Uterus (tissue), 4 donors: ENCODE results near the gene FN3K. TPM values are rescaled to one million over a fixed set of nuclear protein-coding genes. Genes with fewer than 3 reads are reported as not detected.

Experiments used
- DNase-seq, 2 donors: peaks; one replicate each; pipeline ENCODE4 v3.0.0-alpha.2; 2019 to 2020
- H3K27ac ChIP-seq, 2 donors: fragments of 200-600 bp; sonication (generic); 1 replicate in 1 of 2; 2 replicates in 1 of 2; pipeline ENCODE4 v1.5.1; 2016 to 2018
- H3K27me3 ChIP-seq, 2 donors: fragments of 200-600 bp; sonication (generic); one replicate each; pipeline ENCODE4 v1.5.1; 2018 to 2019; ENCODE audit warnings: control low read depth in 1 of 2
- H3K36me3 ChIP-seq, 2 donors: fragments of 200-600 bp; sonication (generic); one replicate each; pipeline ENCODE4 v1.5.1; 2019; ENCODE audit warnings: control low read depth in 1 of 2
- H3K4me1 ChIP-seq, 2 donors: fragments of 200-600 bp; sonication (generic); one replicate each; pipeline ENCODE4 v1.5.1; 2018 to 2019; ENCODE audit warnings: control low read depth in 1 of 2
- H3K4me3 ChIP-seq, 2 donors: fragments of 200-600 bp; sonication (generic); 1 replicate in 1 of 2; 2 replicates in 1 of 2; pipeline ENCODE4 v1.5.1; 2018 to 2019; ENCODE audit warnings: mild to moderate bottlenecking in 1 of 2
- H3K9me3 ChIP-seq, 2 donors: fragments of 200-600 bp; sonication (generic); one replicate each; pipeline ENCODE4 v1.5.1; 2019; ENCODE audit warnings: control low read depth in 1 of 2
- CTCF ChIP-seq, 4 experiments: fragments of 200-600 bp in 2 of 4; fragments of 450-650 bp in 2 of 4; sonication (generic) in 2 of 4; IDR thresholded peaks; one replicate each; pipeline ENCODE4 v1.5.1; 2016 to 2019; ENCODE audit warnings: antibody characterized with exemption in 4 of 4, mild to moderate bottlenecking in 2 of 4, moderate library complexity in 1 of 4
- POLR2A ChIP-seq, 2 donors: fragments of 450-650 bp; IDR thresholded peaks; one replicate each; pipeline ENCODE4 v1.6.1; 2016; ENCODE audit warnings: antibody characterized with exemption in 2 of 2, mild to moderate bottlenecking in 1 of 2, moderate library complexity in 1 of 2
- intact Hi-C: fragments of 100-400 bp; cut with DNase I; formaldehyde crosslinking; loops from one replicate; pipeline ENCODE4 v1.15.1; 2023; ENCODE audit warnings: low total_unique reads
- total RNA-seq, 4 donors: library from RNA; depleted of rRNA in 3 of 4; stranded (reverse); fragments of >200 nt in 3 of 4; gene quantifications; one replicate each; pipeline versions ENCODE4 v1.1.0 to v1.2.4, GENCODE V29; 2014 to 2023
- donor health status: DM: yes; HTN: yes; CAD: no.

FN3K gene
- total RNA-seq, 4 donors from 2014 or later = 1.8 to 26.3 (median 7.1) TPM

GRCh38 chr17:82794781-82795482, 59.5 kb downstream of the FN3K start:
- no peaks in the 10 kb centered on the region for H3K9me3 ChIP-seq
- no peaks in the 10 kb centered on the region for H3K27me3 ChIP-seq
- TF ChIP-seq CTCF (IDR thresholded peaks at IDR 0.05) (no peak), POLR2A (IDR thresholded peaks at IDR 0.05) (no peak)
- peaks cover 5 to 17% of the 10 kb centered on the region in 2 donors for H3K4me1 ChIP-seq
- intact Hi-C loops = no loop called here
- no peaks in the 10 kb centered on the region for H3K36me3 ChIP-seq
- peak overlapping the region; percentile 63 to 74 for H3K27ac ChIP-seq
- H3K4me3 ChIP-seq = no peak overlapping the region
- DNase-seq = no peak

- Histone ChIP-seq H3K36me3 (no peaks in the 10 kb centered on the region), H3K27ac (peak overlapping the region in 1 of 2 donors; percentile 63)
Measured at GRCh38 chr17:82795615-82796014, 60.2 kb downstream of the FN3K start.

GRCh38 chr17:82797061-82797460, 61.6 kb downstream of the FN3K start:
- Histone ChIP-seq H3K9me3 (no peaks in the 10 kb centered on the region), H3K27me3 (no peaks in the 10 kb centered on the region), H3K36me3 (no peaks in the 10 kb centered on the region), H3K4me3 (no peak overlapping the region), H3K4me1 (peaks cover 5 to 10% of the 10 kb centered on the region in 2 donors), H3K27ac (no peak overlapping the region)
- TF ChIP-seq CTCF (IDR thresholded peaks at IDR 0.05) (no peak), POLR2A (IDR thresholded peaks at IDR 0.05) (no peak)
- DNase-seq = no peak
- intact Hi-C loops = no loop called here

More at GRCh38 chr17:82795615-82796014, 60.2 kb downstream of the FN3K start:
- Histone ChIP-seq H3K4me3 (no peak overlapping the region), H3K27me3 (no peaks in the 10 kb centered on the region), H3K4me1 (peaks cover 5 to 17% of the 10 kb centered on the region in 2 donors), H3K9me3 (no peaks in the 10 kb centered on the region)
- TF ChIP-seq CTCF (IDR thresholded peaks at IDR 0.05) (no peak), POLR2A (IDR thresholded peaks at IDR 0.05) (no peak)
- no peak for DNase-seq
- intact Hi-C loops = no loop called here

GRCh38 chr17:82798752-82799151, 63.3 kb downstream of the FN3K start:
- H3K4me3 ChIP-seq = no peak overlapping the region
- H3K27me3 ChIP-seq = no peaks in the 10 kb centered on the region
- H3K9me3 ChIP-seq = no peaks in the 10 kb centered on the region
- TF ChIP-seq CTCF (IDR thresholded peaks at IDR 0.05) = no peak
- TF ChIP-seq POLR2A (IDR thresholded peaks at IDR 0.05) = no peak
- H3K36me3 ChIP-seq = no peaks in the 10 kb centered on the region
- intact Hi-C loops = no loop called here
- peaks cover 2 to 10% of the 10 kb centered on the region in 2 donors for H3K4me1 ChIP-seq
- DNase-seq = no peak
- H3K27ac ChIP-seq = no peak overlapping the region

GRCh38 chr17:82799591-82799990, 64.2 kb downstream of the FN3K start:
- H3K27me3 ChIP-seq = no peaks in the 10 kb centered on the region
- no peaks in the 10 kb centered on the region for H3K9me3 ChIP-seq
- TF ChIP-seq POLR2A (IDR thresholded peaks at IDR 0.05) (no peak), CTCF (IDR thresholded peaks at IDR 0.05) (no peak)
- H3K4me3 ChIP-seq = no peak overlapping the region
- H3K36me3 ChIP-seq = no peaks in the 10 kb centered on the region
- intact Hi-C loops = no loop called here
- no peak for DNase-seq
- peaks cover 0 to 4% of the 10 kb centered on the region in 2 donors for H3K4me1 ChIP-seq
- H3K27ac ChIP-seq = no peak overlapping the region

Other genes with a start within 250 kb of the FN3K start
- 10 to 100 TPM; 15.9 to 70.9 (median 42.7) TPM for gene FOXK2, start 215.9 kb upstream of the FN3K start, total RNA-seq
- 100 to 1,000 TPM in 1 of 4 donors, 10 to 100 TPM in 3; 56.5 to 111 (median 85.4) TPM for gene WDR45B, start 87.2 kb upstream of the FN3K start, total RNA-seq
- 10 to 100 TPM in 2 of 4 donors, 1 to 10 TPM in 2; 4.1 to 18.5 (median 11.3) TPM for gene RAB40B, start 36.9 kb upstream of the FN3K start, total RNA-seq
- 10 to 100 TPM in 3 of 4 donors, 1 to 10 TPM in 1; 1.2 to 97.6 (median 32.7) TPM for gene FN3KRP, start 18.9 kb upstream of the FN3K start, total RNA-seq
- gene TBCD, start 16.4 kb downstream of the FN3K start, total RNA-seq = 100 to 1,000 TPM in 1 of 4 donors, 10 to 100 TPM in 3; 35.9 to 142 (median 61.3) TPM
- under 1 TPM in 2 of 4 donors, not detected in 2; under 0.01 to 0.07 TPM for gene ZNF750, start 104.4 kb downstream of the FN3K start, total RNA-seq